Tongue (tissue), 2 donors: ENCODE results near the gene OR2B6. TPM values are rescaled to one million over a fixed set of nuclear protein-coding genes. Genes with fewer than 3 reads are reported as not detected.
"Not testable (repeated sequence)": the region's sequence is repeated elsewhere in the genome, so short reads cannot be mapped to it uniquely, and the experiment has no call there.

ENCODE experiments used
- DNase-seq: peaks from one replicate; pipeline ENCODE4 v3.0.0-alpha.2; 2015
- total RNA-seq: library from RNA; depleted of rRNA; stranded (reverse); fragments of >200 nt; gene quantifications from one replicate; pipeline ENCODE4 v1.2.3, GENCODE V29; 2014

Gene OR2B6
- total RNA-seq: not detected

GRCh38 chr6:27956941-27957340 is at the start of gene OR2B6:
Gene OR2B6, plus strand, starts transcription at chr6:27957241. Its CDS starts 0 bp downstream, at chr6:27957241.
- no peak for DNase-seq

- DNase-seq: no peak
Observed at GRCh38 chr6:27908017-27908416, 49.0 kb upstream of the OR2B6 start.

GRCh38 chr6:27911956-27912446 is 45.0 kb upstream of the OR2B6 start, which contains the start of gene OR2B2:
Gene OR2B2, minus strand, starts transcription at chr6:27912396. Its CDS starts 77 bp downstream, at chr6:27912319.
- DNase-seq: no peak

- no peak for DNase-seq
Observed at GRCh38 chr6:27922949-27923348, 34.1 kb upstream of the OR2B6 start.

GRCh38 chr6:27924179-27924578 is 32.9 kb upstream of the OR2B6 start:
- DNase-seq: no peak

GRCh38 chr6:27928041-27928440 is 29.0 kb upstream of the OR2B6 start:
- not testable (repeated sequence) for DNase-seq

- DNase-seq: not testable (repeated sequence)
Observed at GRCh38 chr6:27929930-27930329, 27.1 kb upstream of the OR2B6 start.

GRCh38 chr6:27931209-27931608 is 25.8 kb upstream of the OR2B6 start:
- DNase-seq: no peak

- no peak for DNase-seq
Observed at GRCh38 chr6:27940766-27941165, 16.3 kb upstream of the OR2B6 start.

- DNase-seq: not testable (repeated sequence)
Observed at GRCh38 chr6:27943072-27943471, 14.0 kb upstream of the OR2B6 start.

GRCh38 chr6:27948237-27948636 is 8.8 kb upstream of the OR2B6 start:
- no peak for DNase-seq

GRCh38 chr6:27951040-27951439 is 6.0 kb upstream of the OR2B6 start:
- DNase-seq: no peak

GRCh38 chr6:27957516-27957915 is 475 bp downstream of the OR2B6 start:
- DNase-seq: no peak

GRCh38 chr6:27962506-27962905 is 5.5 kb downstream of the OR2B6 start:
- no peak for DNase-seq

- DNase-seq: no peak
Observed at GRCh38 chr6:27966044-27966443, 9.0 kb downstream of the OR2B6 start.

GRCh38 chr6:27966816-27967426 is 9.9 kb downstream of the OR2B6 start:
- no peak for DNase-seq

- no peak for DNase-seq
Observed at GRCh38 chr6:27970444-27970843, 13.4 kb downstream of the OR2B6 start.

GRCh38 chr6:27972750-27973149 is 15.7 kb downstream of the OR2B6 start:
- DNase-seq: no peak

GRCh38 chr6:27977387-27977786 is 20.3 kb downstream of the OR2B6 start:
- no peak for DNase-seq

GRCh38 chr6:27978705-27979104 is 21.7 kb downstream of the OR2B6 start:
- DNase-seq: no peak

GRCh38 chr6:27980111-27980510 is 23.1 kb downstream of the OR2B6 start:
- no peak for DNase-seq

- no peak for DNase-seq
Observed at GRCh38 chr6:27986928-27987725, 30.1 kb downstream of the OR2B6 start.

- peak; percentile 45 for DNase-seq
Observed at GRCh38 chr6:27994616-27995015, 37.6 kb downstream of the OR2B6 start.
